ENCODE results near the gene GLRX.
"Not testable (repeated sequence)": the region's sequence is repeated elsewhere in the genome, so short reads cannot be mapped to it uniquely, and the experiment has no call there.

The GLRX gene

DNA sequence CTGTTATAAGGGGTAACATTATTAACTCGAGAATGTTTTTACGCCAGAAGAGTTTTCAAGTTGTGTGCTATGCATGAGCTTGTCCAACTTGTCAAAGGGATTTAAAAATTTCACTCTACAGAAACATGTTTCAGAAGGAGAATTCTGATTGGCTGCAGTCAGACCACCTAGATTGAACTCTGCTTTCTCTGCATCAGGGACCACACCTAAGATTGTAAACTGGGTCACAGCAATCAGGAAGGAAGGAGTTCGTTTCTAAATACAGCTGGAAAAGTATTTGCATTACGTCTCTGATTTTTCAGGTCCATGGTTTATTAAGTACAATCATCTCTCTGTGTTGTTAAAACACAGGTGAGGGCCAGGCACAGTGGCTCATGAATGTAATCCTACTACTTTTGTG is 5.8 kb downstream of the GLRX start:
- Histone ChIP-seq H3K27me3 (ENCODE audit: control insufficient read depth in 1 of 2, insufficient read depth in 1 of 2, low read length in 2 of 2) (no peaks in the 10 kb centered on the region), H3K9ac (ENCODE audit: low read length) (no peak overlapping the region), H3K14ac (ENCODE audit: low read length in 2 of 2) (no peak overlapping the region), H3K4ac (ENCODE audit: low read depth in 1 of 2, low read length in 2 of 2) (no peak overlapping the region), H4K8ac (ENCODE audit: low read length) (no peak overlapping the region), H3K4me1 (ENCODE audit: control insufficient read depth, insufficient read depth, low read depth, low read length) (peaks cover 26% of the 10 kb centered on the region), H4K91ac (ENCODE audit: low read length) (no peak overlapping the region), H2BK12ac (ENCODE audit: low read length in 2 of 2) (no peak overlapping the region), H3K18ac (ENCODE audit: low read depth in 1 of 2, low read length in 2 of 2) (no peak overlapping the region), H2BK120ac (ENCODE audit: low read depth, low read length) (no peak overlapping the region), H3K4me2 (ENCODE audit: low read length, poor library complexity, severe bottlenecking) (no peak overlapping the region), H3K9me3 (ENCODE audit: control insufficient read depth, low read length) (no peaks in the 10 kb centered on the region), H2AFZ (ENCODE audit: low read depth, low read length) (no peak overlapping the region), H3K36me3 (ENCODE audit: control insufficient read depth in 1 of 2, insufficient read depth in 2 of 2, low read depth in 1 of 2, low read length in 2 of 2) (peaks cover 15 to 80% of the 10 kb centered on the region in 2 experiments), H2BK15ac (ENCODE audit: low read depth, poor library complexity, severe bottlenecking) (no peak overlapping the region), H3K27ac (ENCODE audit: low read length, poor library complexity, severe bottlenecking) (peak overlapping the region; percentile 69), H3K79me1 (replicated peaks; ENCODE audit: low read length, poor library complexity, severe bottlenecking) (peaks cover 14% of the 10 kb centered on the region), H3K23ac (ENCODE audit: low read length in 2 of 2) (no peak overlapping the region), H2AK5ac (ENCODE audit: low read length, severe bottlenecking) (peak overlapping the region; percentile 74), H3K4me3 (ENCODE audit: insufficient read depth in 1 of 2, low read depth in 1 of 2, low read length in 2 of 2) (no peak overlapping the region), H2BK5ac (ENCODE audit: low read depth, low read length, poor library complexity, severe bottlenecking) (no peak overlapping the region)
- no peak for DNase-seq
- 98% methylated on average over 4 of the region's 4 CpGs for WGBS

- Histone ChIP-seq H3K27me3 (ENCODE audit: control insufficient read depth in 1 of 2, insufficient read depth in 1 of 2, low read length in 2 of 2) (no peaks in the 10 kb centered on the region), H3K4me2 (ENCODE audit: low read length, poor library complexity, severe bottlenecking) (no peak overlapping the region), H3K27ac (ENCODE audit: low read length, poor library complexity, severe bottlenecking) (no peak overlapping the region), H3K4me3 (ENCODE audit: insufficient read depth in 1 of 2, low read depth in 1 of 2, low read length in 2 of 2) (no peak overlapping the region), H4K91ac (ENCODE audit: low read length) (no peak overlapping the region), H3K36me3 (ENCODE audit: control insufficient read depth in 1 of 2, insufficient read depth in 2 of 2, low read depth in 1 of 2, low read length in 2 of 2) (peaks cover 15 to 80% of the 10 kb centered on the region in 2 experiments), H2BK12ac (ENCODE audit: low read length in 2 of 2) (no peak overlapping the region), H2AK5ac (ENCODE audit: low read length, severe bottlenecking) (no peak overlapping the region), H2BK15ac (ENCODE audit: low read depth, poor library complexity, severe bottlenecking) (no peak overlapping the region), H2AFZ (ENCODE audit: low read depth, low read length) (no peak overlapping the region), H3K9me3 (ENCODE audit: control insufficient read depth, low read length) (no peaks in the 10 kb centered on the region), H3K14ac (ENCODE audit: low read length in 2 of 2) (no peak overlapping the region), H3K9ac (ENCODE audit: low read length) (no peak overlapping the region), H3K23ac (ENCODE audit: low read length in 2 of 2) (no peak overlapping the region), H3K4ac (ENCODE audit: low read depth in 1 of 2, low read length in 2 of 2) (no peak overlapping the region), H3K4me1 (ENCODE audit: control insufficient read depth, insufficient read depth, low read depth, low read length) (peaks cover 30% of the 10 kb centered on the region), H3K79me1 (replicated peaks; ENCODE audit: low read length, poor library complexity, severe bottlenecking) (peaks cover 14% of the 10 kb centered on the region), H3K18ac (ENCODE audit: low read depth in 1 of 2, low read length in 2 of 2) (no peak overlapping the region), H4K8ac (ENCODE audit: low read length) (no peak overlapping the region), H2BK120ac (ENCODE audit: low read depth, low read length) (no peak overlapping the region), H2BK5ac (ENCODE audit: low read depth, low read length, poor library complexity, severe bottlenecking) (no peak overlapping the region)
- WGBS, result 97% methylated on average over 8 of the region's 8 CpGs
- no peak for DNase-seq
Observed at GRCh38 chr5:95816341-95816740, 6.2 kb downstream of the GLRX start.

DNA sequence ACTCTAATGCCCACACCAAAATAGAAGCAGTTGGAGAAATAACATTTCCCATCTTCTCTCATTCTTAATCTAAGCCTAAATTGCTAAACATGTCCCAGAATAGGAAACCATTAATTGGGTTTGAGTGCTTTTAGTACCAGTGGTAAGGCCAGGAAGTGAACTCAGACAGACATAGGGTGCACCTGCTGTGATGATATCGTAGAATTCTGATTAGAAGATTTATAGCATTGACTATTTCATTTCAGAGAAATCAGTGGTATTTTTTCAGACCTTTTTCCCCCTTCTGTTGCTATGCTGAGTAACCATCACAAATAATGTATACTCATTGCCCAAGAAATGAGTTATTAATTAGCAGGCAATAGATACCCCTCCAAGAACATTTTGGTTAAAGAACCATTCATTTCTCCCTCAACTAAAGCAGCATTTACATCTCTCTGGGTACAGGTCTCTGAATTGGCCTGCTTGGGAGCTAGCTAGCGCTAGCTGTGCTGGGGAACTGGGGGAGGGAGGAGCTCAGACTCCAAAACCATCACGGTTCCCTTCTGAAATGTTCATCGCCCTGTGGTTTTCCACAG is 7.3 kb downstream of the GLRX start:
- peaks cover 32% of the 10 kb centered on the region for H3K4me1 ChIP-seq (ENCODE audit: control insufficient read depth, insufficient read depth, low read depth, low read length)
- no peak overlapping the region for H3K9ac ChIP-seq (ENCODE audit: low read length)
- H3K14ac ChIP-seq (ENCODE audit: low read length in 2 of 2), result no peak overlapping the region
- 88% methylated on average over 3 of the region's 4 CpGs for WGBS
- no peak overlapping the region for H2BK5ac ChIP-seq (ENCODE audit: low read depth, low read length, poor library complexity, severe bottlenecking)
- H3K4me3 ChIP-seq (ENCODE audit: insufficient read depth in 1 of 2, low read depth in 1 of 2, low read length in 2 of 2), result no peak overlapping the region
- no peak overlapping the region for H2BK120ac ChIP-seq (ENCODE audit: low read depth, low read length)
- H3K18ac ChIP-seq (ENCODE audit: low read depth in 1 of 2, low read length in 2 of 2), result no peak overlapping the region
- no peaks in the 10 kb centered on the region for H3K9me3 ChIP-seq (ENCODE audit: control insufficient read depth, low read length)
- no peak overlapping the region for H2AK5ac ChIP-seq (ENCODE audit: low read length, severe bottlenecking)
- no peak overlapping the region for H4K8ac ChIP-seq (ENCODE audit: low read length)
- H3K23ac ChIP-seq (ENCODE audit: low read length in 2 of 2), result no peak overlapping the region
- DNase-seq, result no peak
- H2BK15ac ChIP-seq (ENCODE audit: low read depth, poor library complexity, severe bottlenecking), result no peak overlapping the region
- no peak overlapping the region for H4K91ac ChIP-seq (ENCODE audit: low read length)
- H3K4me2 ChIP-seq (ENCODE audit: low read length, poor library complexity, severe bottlenecking), result no peak overlapping the region
- H3K36me3 ChIP-seq (ENCODE audit: control insufficient read depth in 1 of 2, insufficient read depth in 2 of 2, low read depth in 1 of 2, low read length in 2 of 2), result peaks cover 15 to 77% of the 10 kb centered on the region in 2 experiments
- H3K27ac ChIP-seq (ENCODE audit: low read length, poor library complexity, severe bottlenecking), result no peak overlapping the region
- H3K27me3 ChIP-seq (ENCODE audit: control insufficient read depth in 1 of 2, insufficient read depth in 1 of 2, low read length in 2 of 2), result no peaks in the 10 kb centered on the region
- H3K79me1 ChIP-seq (replicated peaks; ENCODE audit: low read length, poor library complexity, severe bottlenecking), result peaks cover 14% of the 10 kb centered on the region
- no peak overlapping the region for H2AFZ ChIP-seq (ENCODE audit: low read depth, low read length)
- no peak overlapping the region for H3K4ac ChIP-seq (ENCODE audit: low read depth in 1 of 2, low read length in 2 of 2)
- H2BK12ac ChIP-seq (ENCODE audit: low read length in 2 of 2), result no peak overlapping the region

- not testable (repeated sequence) for H3K4me3 ChIP-seq (ENCODE audit: insufficient read depth in 1 of 2, low read depth in 1 of 2, low read length in 2 of 2); H3K4ac ChIP-seq (ENCODE audit: low read depth in 1 of 2, low read length in 2 of 2); H3K23ac ChIP-seq (ENCODE audit: low read length in 2 of 2); H3K9me3 ChIP-seq (ENCODE audit: control insufficient read depth, low read length); H4K91ac ChIP-seq (ENCODE audit: low read length); H3K4me2 ChIP-seq (ENCODE audit: low read length, poor library complexity, severe bottlenecking); H3K18ac ChIP-seq (ENCODE audit: low read depth in 1 of 2, low read length in 2 of 2); H2AFZ ChIP-seq (ENCODE audit: low read depth, low read length); H2BK15ac ChIP-seq (ENCODE audit: low read depth, poor library complexity, severe bottlenecking); H3K14ac ChIP-seq (ENCODE audit: low read length in 2 of 2); H4K8ac ChIP-seq (ENCODE audit: low read length); DNase-seq; H3K27me3 ChIP-seq (ENCODE audit: control insufficient read depth in 1 of 2, insufficient read depth in 1 of 2, low read length in 2 of 2); H2BK5ac ChIP-seq (ENCODE audit: low read depth, low read length, poor library complexity, severe bottlenecking); H2BK12ac ChIP-seq (ENCODE audit: low read length in 2 of 2); H2BK120ac ChIP-seq (ENCODE audit: low read depth, low read length)
- 95% methylated on average over 6 of the region's 8 CpGs for WGBS
- H3K27ac ChIP-seq (ENCODE audit: low read length, poor library complexity, severe bottlenecking), result peak overlapping the region; percentile 28
- peaks cover 17% of the 10 kb centered on the region for H3K79me1 ChIP-seq (replicated peaks; ENCODE audit: low read length, poor library complexity, severe bottlenecking)
- H3K9ac ChIP-seq (ENCODE audit: low read length), result peak overlapping the region; percentile 2
- H2AK5ac ChIP-seq (ENCODE audit: low read length, severe bottlenecking), result peak overlapping the region; percentile 3
- H3K4me1 ChIP-seq (ENCODE audit: control insufficient read depth, insufficient read depth, low read depth, low read length), result peaks cover 30% of the 10 kb centered on the region
- H3K36me3 ChIP-seq (ENCODE audit: control insufficient read depth in 1 of 2, insufficient read depth in 2 of 2, low read depth in 1 of 2, low read length in 2 of 2), result peaks cover 15 to 62% of the 10 kb centered on the region in 2 experiments
Observed at GRCh38 chr5:95813035-95813434, 9.5 kb downstream of the GLRX start.

Data from mesenchymal stem cell (in vitro differentiated cells and primary cell).